HG03439 (cell line): ENCODE results near the gene HNF1B.

ENCODE experiments used
- ATAC-seq: cut with Tn5 transposase; IDR thresholded peaks from one replicate; pipeline ENCODE4 v1.9.1; 2021; ENCODE audit warnings: mild to moderate bottlenecking, moderate library complexity; ENCODE audit not compliant: unreplicated experiment

The HNF1B gene

DNA sequence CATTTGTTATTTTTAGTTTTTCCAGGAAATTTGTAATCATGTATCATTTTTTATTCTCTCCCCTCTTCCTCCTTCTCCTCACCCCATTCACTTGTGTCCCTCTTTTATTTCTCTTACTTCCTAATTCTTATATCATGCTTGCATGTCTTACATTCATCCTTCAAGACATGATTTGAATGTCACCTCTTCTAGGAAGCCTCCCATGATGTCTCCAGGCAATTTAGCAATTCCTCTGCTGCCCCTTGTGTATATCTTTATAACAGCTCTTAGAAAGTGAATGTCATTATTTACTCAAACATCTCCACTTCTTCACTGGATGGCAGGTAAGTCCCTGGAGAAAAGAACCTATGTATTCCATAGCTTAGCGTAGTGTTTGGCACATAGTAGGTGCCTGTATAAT lies 7.8 kb downstream of the HNF1B start:
- ATAC-seq = no peak

- no peak for ATAC-seq
Measured at GRCh38 chr17:37736428-37736827, 8.4 kb downstream of the HNF1B start.

- ATAC-seq = no peak
Measured at GRCh38 chr17:37735165-37735564, 9.7 kb downstream of the HNF1B start.

- no peak for ATAC-seq
Measured at GRCh38 chr17:37732316-37732715, 12.5 kb downstream of the HNF1B start.

DNA sequence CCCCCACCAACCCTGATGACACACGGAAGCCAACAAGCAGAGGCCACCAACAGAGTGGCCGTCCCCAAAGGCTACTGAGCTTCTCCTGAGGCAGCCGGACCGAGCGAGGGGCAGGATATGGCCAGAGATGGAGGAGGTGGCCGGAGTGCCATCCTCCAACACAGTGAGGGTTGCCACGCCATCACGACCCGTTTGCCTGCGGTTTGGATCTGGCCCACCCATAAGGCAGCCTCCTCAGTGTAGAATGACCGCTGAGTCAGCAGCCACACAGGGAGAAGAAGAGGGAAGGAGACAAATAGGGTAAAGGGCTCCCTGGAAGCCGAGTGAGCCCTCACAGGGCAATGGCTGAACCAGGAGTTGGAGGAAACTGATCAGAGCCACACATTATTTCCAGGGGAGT lies 13.8 kb downstream of the HNF1B start:
- ATAC-seq = no peak

GRCh38 chr17:37729905-37730304 lies 15.0 kb downstream of the HNF1B start:
- ATAC-seq = no peak

- ATAC-seq = no peak
Measured at GRCh38 chr17:37726891-37727675, 17.8 kb downstream of the HNF1B start.

DNA sequence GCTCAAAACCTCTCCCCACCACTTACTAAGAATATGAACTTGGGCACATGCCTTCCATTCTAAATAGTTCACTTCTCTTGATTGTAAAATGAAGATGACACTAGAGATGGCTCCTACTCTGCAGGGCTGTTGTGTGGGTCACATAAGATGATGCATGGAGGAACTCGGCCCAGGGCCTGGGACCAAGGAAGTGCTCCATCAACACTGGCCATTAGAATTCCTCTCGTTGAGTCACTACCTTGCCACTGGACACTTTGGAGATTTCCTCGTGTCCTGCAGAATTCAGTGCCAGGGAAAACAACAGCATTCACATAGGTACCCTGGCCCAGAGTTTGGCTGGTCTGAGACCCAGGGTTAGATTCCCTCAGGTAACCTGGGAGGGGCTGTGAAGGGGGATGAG lies 18.6 kb downstream of the HNF1B start:
- ATAC-seq = no peak

GRCh38 chr17:37725601-37726146 lies 19.2 kb downstream of the HNF1B start:
- ATAC-seq = no peak

GRCh38 chr17:37725021-37725595 lies 19.8 kb downstream of the HNF1B start:
- no peak for ATAC-seq

DNA sequence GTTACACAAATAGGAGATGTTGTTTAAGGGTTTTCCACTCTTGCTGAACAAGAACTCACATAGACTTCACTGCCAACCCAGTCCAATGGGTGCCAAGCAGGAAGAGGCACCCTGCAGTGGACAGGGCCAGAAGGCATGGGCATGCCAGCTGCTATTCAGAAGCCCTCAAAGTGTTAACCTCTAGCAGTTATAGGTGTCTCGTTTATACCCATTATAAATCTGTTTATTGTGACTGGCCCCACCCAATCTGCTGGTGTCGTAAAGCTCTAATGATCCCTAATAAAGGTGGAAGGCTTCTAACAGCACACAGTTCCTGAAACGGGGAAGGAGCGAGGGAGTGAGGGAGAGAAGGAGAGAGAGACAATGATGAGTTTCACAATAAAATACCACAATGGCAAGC lies 23.9 kb downstream of the HNF1B start:
- no peak for ATAC-seq

GRCh38 chr17:37719866-37720265 lies 25.0 kb downstream of the HNF1B start:
- ATAC-seq = no peak

DNA sequence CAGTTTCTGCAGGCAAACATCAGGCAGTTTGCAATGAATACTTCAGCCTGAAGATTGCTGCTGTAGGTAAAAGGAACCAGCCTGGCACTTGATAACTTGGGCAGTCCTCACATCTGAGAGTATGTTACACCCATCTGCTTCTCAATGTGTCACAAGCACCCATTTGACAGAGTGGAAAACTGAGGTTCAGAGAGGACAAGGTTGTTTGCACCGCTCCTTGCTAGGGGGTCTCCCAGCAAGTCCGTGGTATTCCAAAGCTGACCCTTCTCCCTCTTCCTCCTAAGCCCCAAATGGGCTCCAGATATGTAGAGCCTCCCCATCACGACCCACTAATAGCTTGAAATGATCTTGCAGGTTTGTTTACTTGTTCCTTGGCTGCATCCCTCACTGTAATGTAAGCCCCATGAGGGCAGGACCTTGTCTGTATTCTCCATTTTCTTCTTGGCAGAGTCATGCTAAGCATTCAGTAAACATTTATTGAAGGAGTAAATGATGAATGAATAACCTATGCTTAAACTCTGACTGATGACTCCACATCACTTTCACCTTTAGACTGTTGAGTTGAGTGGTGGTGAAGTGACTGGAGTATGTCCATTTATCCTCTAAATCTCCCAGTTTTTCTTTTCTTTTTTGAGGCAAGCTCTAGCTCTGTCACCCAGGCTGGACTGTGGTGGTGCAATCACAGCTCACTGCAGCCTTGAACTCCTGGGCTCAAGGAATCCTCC lies 26.4 kb downstream of the HNF1B start:
- ATAC-seq = no peak

DNA sequence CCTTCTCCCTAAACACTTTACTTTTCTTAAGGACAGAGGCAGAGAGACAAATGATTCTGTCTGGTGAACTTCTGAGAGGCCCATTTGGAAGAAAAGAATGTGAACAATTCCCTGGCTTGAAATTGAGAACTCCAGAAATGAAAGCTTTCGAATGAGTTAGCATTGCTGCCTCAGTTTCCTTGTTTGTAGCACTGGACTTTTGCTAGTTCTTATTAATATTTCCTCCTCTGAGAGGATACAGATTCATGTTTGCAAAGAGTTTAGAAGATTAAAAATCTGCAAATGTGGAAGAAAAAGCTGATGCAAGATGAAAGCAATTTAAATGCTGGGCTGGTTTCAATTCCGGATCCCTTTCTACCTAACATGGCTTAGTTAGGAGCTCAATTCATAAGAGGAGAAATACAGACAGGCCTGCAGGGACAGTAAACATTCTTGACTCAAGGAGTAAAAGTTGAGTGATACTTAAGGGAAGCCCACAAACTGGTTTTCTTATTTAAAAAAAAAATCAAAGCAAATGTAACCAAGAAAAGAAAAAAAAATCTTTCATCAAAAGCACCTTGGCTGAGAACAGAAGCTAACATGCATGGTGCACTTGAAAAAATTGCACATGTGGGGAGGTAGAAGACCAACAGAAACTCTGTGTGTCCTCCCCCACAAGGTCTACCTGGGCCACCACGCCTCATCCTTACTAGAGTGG lies 27.1 kb downstream of the HNF1B start:
- no peak for ATAC-seq

DNA sequence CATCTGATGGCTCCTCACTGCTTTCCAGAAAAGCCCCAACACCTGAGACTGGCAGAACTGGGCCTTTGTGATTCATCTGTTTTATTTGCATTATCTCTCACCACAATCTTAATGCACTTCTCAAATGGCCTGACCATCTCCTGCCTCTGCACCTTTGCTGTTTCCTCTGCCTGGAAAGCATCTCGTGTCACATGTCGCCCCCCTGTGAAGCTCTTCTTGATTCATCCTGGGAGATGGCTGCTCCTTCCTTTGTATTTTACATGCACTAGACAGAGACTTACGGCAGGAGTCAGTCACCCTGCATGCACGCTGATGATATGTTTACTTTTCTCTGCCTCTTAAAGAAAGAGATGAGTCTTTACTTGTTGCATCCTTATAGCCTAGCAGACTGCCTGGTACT lies 30.0 kb downstream of the HNF1B start:
- ATAC-seq = no peak

DNA sequence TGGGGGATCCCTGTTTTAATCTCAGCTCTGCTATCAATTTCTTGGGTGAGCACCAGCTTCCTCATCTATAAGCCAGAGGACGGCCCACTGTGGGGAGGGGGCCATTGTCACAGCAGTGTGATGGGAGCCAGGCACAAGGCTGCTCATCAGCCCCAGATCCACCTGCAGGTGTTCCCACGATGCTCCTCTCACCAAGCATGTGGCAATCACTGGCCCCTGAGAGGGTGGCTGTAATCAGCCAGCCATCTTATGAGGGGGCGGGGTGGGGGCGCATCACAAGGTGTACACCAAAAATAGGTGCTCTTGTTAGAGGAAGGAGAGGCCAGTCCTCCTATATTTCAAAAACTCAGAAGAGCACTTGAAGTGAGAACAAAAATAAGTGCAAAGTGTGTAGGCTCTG lies 31.2 kb downstream of the HNF1B start:
- no peak for ATAC-seq

- ATAC-seq = no peak
Measured at GRCh38 chr17:37713028-37713431, 31.8 kb downstream of the HNF1B start.

DNA sequence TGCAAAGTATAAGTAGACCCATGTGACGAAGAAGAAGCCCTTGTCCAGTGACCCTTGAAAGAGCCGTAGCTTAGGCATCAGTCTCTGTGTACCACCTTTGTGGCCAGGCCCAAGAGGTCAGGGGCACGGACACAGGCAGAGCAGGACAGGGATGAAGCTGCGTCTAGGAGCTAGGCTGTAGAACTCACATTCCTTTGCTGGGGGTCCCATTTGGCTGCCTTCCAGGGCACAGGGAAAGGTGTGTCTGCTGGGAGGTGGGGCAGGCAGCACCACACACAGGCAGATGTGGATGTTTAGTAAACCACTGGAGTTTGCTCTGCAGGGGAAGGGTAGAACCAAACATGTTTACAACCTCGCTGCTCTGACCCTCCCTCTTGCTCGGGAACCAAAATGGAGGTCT lies 33.7 kb downstream of the HNF1B start:
- no peak for ATAC-seq

DNA sequence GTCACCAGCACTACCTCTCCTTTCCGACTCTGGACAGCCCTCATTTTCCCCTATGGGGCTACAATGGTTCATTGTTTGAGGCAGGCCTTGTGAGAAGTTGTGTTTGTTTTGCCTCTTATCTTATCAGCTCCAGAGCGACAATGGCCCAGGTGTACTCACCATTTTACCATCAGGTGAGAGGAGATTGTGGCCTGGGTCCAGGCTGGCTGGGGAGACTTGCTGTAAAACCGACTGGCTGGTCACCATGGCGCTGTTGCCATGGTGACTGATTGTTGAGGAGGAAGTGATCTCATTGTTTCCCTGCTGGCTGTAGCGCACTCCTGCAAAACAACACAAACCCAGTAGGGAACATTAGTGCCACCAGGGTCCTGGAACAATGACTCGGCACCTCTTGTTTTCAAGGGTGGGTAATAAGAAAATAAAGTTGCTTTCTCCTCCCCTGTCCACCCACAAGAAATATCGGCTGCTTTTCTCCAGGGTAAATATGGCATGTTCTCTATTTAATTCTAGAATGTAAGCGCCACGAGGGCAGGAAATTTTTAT lies 34.4 kb downstream of the HNF1B start:
- no peak for ATAC-seq

- no peak for ATAC-seq
Measured at GRCh38 chr17:37708616-37709212, 36.1 kb downstream of the HNF1B start.
